ENCODE data around the gene OR2AT4. TPM values are rescaled to one million over a fixed set of nuclear protein-coding genes. Genes with fewer than 3 reads are reported as not detected.
"Not testable (repeated sequence)": the region's sequence is repeated elsewhere in the genome, so short reads cannot be mapped to it uniquely, and the experiment has no call there.

The OR2AT4 gene
- total RNA-seq, 1 experiment from 2014 or later: not detected

GRCh38 chr11:75112200-75112599 lies 15.5 kb upstream of the OR2AT4 start:
- H3K36me3 ChIP-seq: no peaks in the 10 kb centered on the region
- no peak for DNase-seq
- peaks cover 5% of the 10 kb centered on the region for H3K9me3 ChIP-seq
- no peaks in the 10 kb centered on the region for H3K27me3 ChIP-seq
- H3K4me3 ChIP-seq: no peak overlapping the region

- H3K36me3 ChIP-seq: no peaks in the 10 kb centered on the region
- peaks cover under 1% of the 10 kb centered on the region for H3K9me3 ChIP-seq
- H3K27me3 ChIP-seq: no peaks in the 10 kb centered on the region
- H3K4me3 ChIP-seq: no peak overlapping the region
- DNase-seq: peak; percentile 49
Observed at GRCh38 chr11:75107187-75107586, 10.5 kb upstream of the OR2AT4 start.

GRCh38 chr11:75105967-75106681 lies 9.4 kb upstream of the OR2AT4 start:
- not testable (repeated sequence) for DNase-seq, H3K4me3 ChIP-seq, H3K27me3 ChIP-seq, H3K9me3 ChIP-seq, H3K36me3 ChIP-seq

GRCh38 chr11:75105462-75105925 lies 8.8 kb upstream of the OR2AT4 start:
- Histone ChIP-seq H3K27me3 (no peaks in the 10 kb centered on the region), H3K36me3 (no peaks in the 10 kb centered on the region), H3K9me3 (no peaks in the 10 kb centered on the region), H3K4me3 (no peak overlapping the region)
- DNase-seq: peak; percentile 48

GRCh38 chr11:75103380-75104026 lies 6.8 kb upstream of the OR2AT4 start:
- DNase-seq: no peak
- Histone ChIP-seq H3K27me3 (no peaks in the 10 kb centered on the region), H3K36me3 (no peaks in the 10 kb centered on the region), H3K9me3 (no peaks in the 10 kb centered on the region), H3K4me3 (no peak overlapping the region)

GRCh38 chr11:75101424-75102128 lies 4.9 kb upstream of the OR2AT4 start:
- DNase-seq: no peak
- no peaks in the 10 kb centered on the region for H3K9me3 ChIP-seq
- no peaks in the 10 kb centered on the region for H3K27me3 ChIP-seq
- H3K4me3 ChIP-seq: no peak overlapping the region
- H3K36me3 ChIP-seq: no peaks in the 10 kb centered on the region

- DNase-seq: peak; percentile 66
- no peaks in the 10 kb centered on the region for H3K36me3 ChIP-seq
Observed at GRCh38 chr11:75100314-75100713, 3.6 kb upstream of the OR2AT4 start.

GRCh38 chr11:75099635-75100034 lies 3.0 kb upstream of the OR2AT4 start:
- Histone ChIP-seq H3K36me3 (no peaks in the 10 kb centered on the region), H3K27me3 (peaks cover 4% of the 10 kb centered on the region; the same call in 1 of the 2 replicates), H3K9me3 (no peaks in the 10 kb centered on the region), H3K4me3 (no peak overlapping the region)
- no peak for DNase-seq

More at GRCh38 chr11:75100314-75100713, 3.6 kb upstream of the OR2AT4 start:
- Histone ChIP-seq H3K4me3 (no peak overlapping the region), H3K9me3 (no peaks in the 10 kb centered on the region), H3K27me3 (no peaks in the 10 kb centered on the region)

GRCh38 chr11:75098835-75099439 lies 2.3 kb upstream of the OR2AT4 start:
- H3K4me3 ChIP-seq, H3K9me3 ChIP-seq, H3K36me3 ChIP-seq, DNase-seq, H3K27me3 ChIP-seq: not testable (repeated sequence)

- not testable (repeated sequence) for H3K4me3 ChIP-seq, H3K27me3 ChIP-seq, DNase-seq, H3K36me3 ChIP-seq, H3K9me3 ChIP-seq
Observed at GRCh38 chr11:75098181-75098580, 1.5 kb upstream of the OR2AT4 start.

GRCh38 chr11:75097173-75097557 lies 489 bp upstream of the OR2AT4 start:
- no peaks in the 10 kb centered on the region for H3K9me3 ChIP-seq
- H3K4me3 ChIP-seq: no peak overlapping the region
- DNase-seq: no peak
- H3K36me3 ChIP-seq: no peaks in the 10 kb centered on the region
- H3K27me3 ChIP-seq: peaks cover 10% of the 10 kb centered on the region; the same call in 1 of the 2 replicates

GRCh38 chr11:75094382-75094781 lies 2.3 kb downstream of the OR2AT4 start:
- peaks cover 11% of the 10 kb centered on the region for H3K9me3 ChIP-seq
- DNase-seq, H3K36me3 ChIP-seq, H3K4me3 ChIP-seq: not testable (repeated sequence)
- peaks cover 12% of the 10 kb centered on the region; the same call in 1 of the 2 replicates for H3K27me3 ChIP-seq

GRCh38 chr11:75090671-75091177 lies 6.0 kb downstream of the OR2AT4 start:
- peaks cover 11% of the 10 kb centered on the region for H3K9me3 ChIP-seq

GRCh38 chr11:75087319-75088305 lies 9.1 kb downstream of the OR2AT4 start:
- H3K9me3 ChIP-seq: peaks cover 11% of the 10 kb centered on the region
- no peaks in the 10 kb centered on the region for H3K36me3 ChIP-seq
- H3K4me3 ChIP-seq: no peak overlapping the region
- DNase-seq: no peak
- peaks cover 2% of the 10 kb centered on the region; the same call in 1 of the 2 replicates for H3K27me3 ChIP-seq

More at GRCh38 chr11:75090671-75091177, 6.0 kb downstream of the OR2AT4 start:
- no peak for DNase-seq
- H3K4me3 ChIP-seq: no peak overlapping the region
- peaks cover 12% of the 10 kb centered on the region; the same call in 1 of the 2 replicates for H3K27me3 ChIP-seq
- no peaks in the 10 kb centered on the region for H3K36me3 ChIP-seq

GRCh38 chr11:75084883-75085282 lies 11.8 kb downstream of the OR2AT4 start:
- no peaks in the 10 kb centered on the region for H3K9me3 ChIP-seq
- no peaks in the 10 kb centered on the region for H3K36me3 ChIP-seq
- H3K4me3 ChIP-seq: no peak overlapping the region
- no peak for DNase-seq
- H3K27me3 ChIP-seq: no peaks in the 10 kb centered on the region; the same call in 1 of the 2 replicates

- H3K4me3 ChIP-seq: no peak overlapping the region
- no peaks in the 10 kb centered on the region for H3K9me3 ChIP-seq
- H3K36me3 ChIP-seq: no peaks in the 10 kb centered on the region
- H3K27me3 ChIP-seq: no peaks in the 10 kb centered on the region; the same call in 1 of the 2 replicates
- no peak for DNase-seq
Observed at GRCh38 chr11:75083217-75083605, 13.5 kb downstream of the OR2AT4 start.

All from MG63 (cell line).